HuH-7 (cell line): ENCODE data around the gene AQP6.
A peak's percentile ranks its signal among the peaks of the same experiment; 100 is the strongest.
"Not testable (repeated sequence)": the region's sequence is repeated elsewhere in the genome, so short reads cannot be mapped to it uniquely, and the experiment has no call there.

Experiments
- DNase-seq: peaks from one replicate; pipeline ENCODE4 v3.0.0; 2011; ENCODE audit warnings: low spot score

AQP6 gene

GRCh38 chr12:49969651-49970429 lies 2.9 kb upstream of the AQP6 start:
- no peak for DNase-seq

- DNase-seq, result peak; percentile 16
Observed at GRCh38 chr12:49970658-49971057, 2.1 kb upstream of the AQP6 start.

GRCh38 chr12:49971141-49971540 lies 1.6 kb upstream of the AQP6 start:
- no peak for DNase-seq

GRCh38 chr12:49972129-49972528 lies 618 bp upstream of the AQP6 start:
- DNase-seq, result no peak

- no peak for DNase-seq
Observed at GRCh38 chr12:49973361-49973830, 649 bp downstream of the AQP6 start.

- peak; percentile 76 for DNase-seq
Observed at GRCh38 chr12:49974231-49974675, 1.5 kb downstream of the AQP6 start.

- DNase-seq, result no peak
Observed at GRCh38 chr12:49974677-49975317, 2.0 kb downstream of the AQP6 start.

GRCh38 chr12:49975318-49975761 lies 2.6 kb downstream of the AQP6 start:
- DNase-seq, result no peak

GRCh38 chr12:49976557-49976956 lies 3.8 kb downstream of the AQP6 start:
- DNase-seq, result no peak

- no peak for DNase-seq
Observed at GRCh38 chr12:49978125-49978524, 5.4 kb downstream of the AQP6 start.

- no peak for DNase-seq
Observed at GRCh38 chr12:49979016-49979586, 6.4 kb downstream of the AQP6 start.

- DNase-seq, result no peak
Observed at GRCh38 chr12:49979791-49980190, 7.0 kb downstream of the AQP6 start.

GRCh38 chr12:49980501-49981349 lies 8.0 kb downstream of the AQP6 start:
- no peak for DNase-seq

GRCh38 chr12:49982246-49983087 lies 9.7 kb downstream of the AQP6 start:
- DNase-seq, result no peak

GRCh38 chr12:49983892-49984291 lies 11.1 kb downstream of the AQP6 start:
- DNase-seq, result no peak

- DNase-seq, result no peak
Observed at GRCh38 chr12:49984476-49985359, 12.0 kb downstream of the AQP6 start.

- no peak for DNase-seq
Observed at GRCh38 chr12:49985981-49986380, 13.2 kb downstream of the AQP6 start.

GRCh38 chr12:49986476-49986875 lies 13.7 kb downstream of the AQP6 start:
- not testable (repeated sequence) for DNase-seq

GRCh38 chr12:49987625-49988303 lies 15.0 kb downstream of the AQP6 start:
- DNase-seq, result no peak

GRCh38 chr12:49989400-49989799 lies 16.7 kb downstream of the AQP6 start:
- DNase-seq, result not testable (repeated sequence)
